Upper lobe of left lung (tissue), 4 donors: ENCODE data around the gene ARL4D.

Source experiments
- EP300 ChIP-seq, 4 donors: sonication (generic); formaldehyde crosslinking; IDR thresholded peaks; one replicate each; pipeline ENCODE4 v1.5.1; 2017; ENCODE audit warnings: antibody characterized with exemption in 4 of 4, control low read depth in 2 of 4
- POLR2A ChIP-seq, 4 donors: fragments of 450-650 bp; IDR thresholded peaks; one replicate each; pipeline ENCODE4 v1.5.1; 2016 to 2017; ENCODE audit warnings: antibody characterized with exemption in 4 of 4, mild to moderate bottlenecking in 2 of 4
- POLR2AphosphoS5 ChIP-seq, 2 donors: sonication (generic); formaldehyde crosslinking; IDR thresholded peaks; one replicate each; pipeline ENCODE4 v1.5.1; 2017; ENCODE audit warnings: antibody characterized with exemption in 2 of 2
- TF ChIP-seq, protein P1 (sequence below), 6 experiments: fragments of 450-650 bp in 4 of 6; fragments of 200-600 bp in 2 of 6; sonication (generic) in 2 of 6; IDR thresholded peaks; one replicate each; pipeline ENCODE4 v1.5.1; 2016 to 2019; ENCODE audit warnings: antibody characterized with exemption in 6 of 6

GRCh38 chr17:43359469-43360110 lies 39.2 kb upstream of the ARL4D start:
- TF ChIP-seq, protein P1, sequence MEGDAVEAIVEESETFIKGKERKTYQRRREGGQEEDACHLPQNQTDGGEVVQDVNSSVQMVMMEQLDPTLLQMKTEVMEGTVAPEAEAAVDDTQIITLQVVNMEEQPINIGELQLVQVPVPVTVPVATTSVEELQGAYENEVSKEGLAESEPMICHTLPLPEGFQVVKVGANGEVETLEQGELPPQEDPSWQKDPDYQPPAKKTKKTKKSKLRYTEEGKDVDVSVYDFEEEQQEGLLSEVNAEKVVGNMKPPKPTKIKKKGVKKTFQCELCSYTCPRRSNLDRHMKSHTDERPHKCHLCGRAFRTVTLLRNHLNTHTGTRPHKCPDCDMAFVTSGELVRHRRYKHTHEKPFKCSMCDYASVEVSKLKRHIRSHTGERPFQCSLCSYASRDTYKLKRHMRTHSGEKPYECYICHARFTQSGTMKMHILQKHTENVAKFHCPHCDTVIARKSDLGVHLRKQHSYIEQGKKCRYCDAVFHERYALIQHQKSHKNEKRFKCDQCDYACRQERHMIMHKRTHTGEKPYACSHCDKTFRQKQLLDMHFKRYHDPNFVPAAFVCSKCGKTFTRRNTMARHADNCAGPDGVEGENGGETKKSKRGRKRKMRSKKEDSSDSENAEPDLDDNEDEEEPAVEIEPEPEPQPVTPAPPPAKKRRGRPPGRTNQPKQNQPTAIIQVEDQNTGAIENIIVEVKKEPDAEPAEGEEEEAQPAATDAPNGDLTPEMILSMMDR (IDR thresholded peaks at IDR 0.05) = no peak
- TF ChIP-seq POLR2A (IDR thresholded peaks at IDR 0.05) (no peak), POLR2AphosphoS5 (IDR thresholded peaks at IDR 0.05) (no peak), EP300 (IDR thresholded peaks at IDR 0.05) (no peak)
